Neutrophil (primary cell): ENCODE data around the gene PPIG.

Experiments
- H3K27ac ChIP-seq: fragments of 200-600 bp; sonication (generic); 2 replicates; pipeline ENCODE4 v1.5.1; 2016; ENCODE audit warnings: mild to moderate bottlenecking, moderate library complexity
- H3K27me3 ChIP-seq: fragments of 200-600 bp; sonication (generic); 2 replicates; pipeline ENCODE4 v1.6.0; 2016; ENCODE audit warnings: mild to moderate bottlenecking
- H3K36me3 ChIP-seq: fragments of 200-600 bp; sonication (generic); 2 replicates; pipeline ENCODE4 v1.5.1; 2017
- H3K4me1 ChIP-seq, 2 experiments: fragments of 200-600 bp in 1 of 2; sonication (generic) in 1 of 2; 1 replicate in 1 of 2; 2 replicates in 1 of 2; pipeline versions ENCODE4 v1.5.1 to v1.6.1; 2013 to 2016; ENCODE audit warnings: low read depth in 1 of 2, low read length in 1 of 2, mild to moderate bottlenecking in 1 of 2, moderate library complexity in 1 of 2; ENCODE audit not compliant: control insufficient read depth in 1 of 2, insufficient read depth in 1 of 2
- H3K4me3 ChIP-seq, 2 experiments: fragments of 200-600 bp in 1 of 2; sonication (generic) in 1 of 2; 1 replicate in 1 of 2; 2 replicates in 1 of 2; pipeline ENCODE4 v1.5.1; 2013 to 2016; ENCODE audit warnings: low read depth in 1 of 2, low read length in 1 of 2, mild to moderate bottlenecking in 1 of 2, moderate library complexity in 1 of 2
- H3K9me3 ChIP-seq: fragments of 200-600 bp; sonication (generic); 2 replicates; pipeline ENCODE4 v1.5.1; 2016
- TF ChIP-seq, protein P1 (sequence below): fragments of 200-600 bp; sonication (generic); IDR thresholded peaks from 2 replicates; pipeline ENCODE4 v1.5.1; 2016; ENCODE audit warnings: antibody characterized with exemption

Gene PPIG

DNA sequence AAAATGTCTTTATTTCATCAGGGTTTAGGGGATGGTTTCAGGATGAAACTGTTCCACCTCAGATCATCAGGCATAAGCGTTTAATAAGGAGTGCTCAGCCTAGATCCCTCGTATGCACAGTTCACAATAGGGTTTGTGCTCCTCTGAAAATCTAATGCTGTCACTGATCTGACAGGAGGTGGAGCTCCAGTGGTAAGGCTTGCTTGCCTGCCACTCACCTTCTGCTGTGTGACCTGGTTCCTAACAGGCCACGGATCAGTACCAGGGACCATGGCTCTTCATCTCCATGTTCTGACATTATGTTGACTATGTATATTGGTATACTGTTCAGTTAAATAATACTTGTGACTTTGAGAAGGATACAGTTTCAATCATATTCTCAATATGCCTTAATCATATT lies 41.6 kb downstream of the PPIG start:
- no peaks in the 10 kb centered on the region for H3K27me3 ChIP-seq
- H3K9me3 ChIP-seq, result no peaks in the 10 kb centered on the region
- peaks cover 59% of the 10 kb centered on the region for H3K36me3 ChIP-seq

DNA sequence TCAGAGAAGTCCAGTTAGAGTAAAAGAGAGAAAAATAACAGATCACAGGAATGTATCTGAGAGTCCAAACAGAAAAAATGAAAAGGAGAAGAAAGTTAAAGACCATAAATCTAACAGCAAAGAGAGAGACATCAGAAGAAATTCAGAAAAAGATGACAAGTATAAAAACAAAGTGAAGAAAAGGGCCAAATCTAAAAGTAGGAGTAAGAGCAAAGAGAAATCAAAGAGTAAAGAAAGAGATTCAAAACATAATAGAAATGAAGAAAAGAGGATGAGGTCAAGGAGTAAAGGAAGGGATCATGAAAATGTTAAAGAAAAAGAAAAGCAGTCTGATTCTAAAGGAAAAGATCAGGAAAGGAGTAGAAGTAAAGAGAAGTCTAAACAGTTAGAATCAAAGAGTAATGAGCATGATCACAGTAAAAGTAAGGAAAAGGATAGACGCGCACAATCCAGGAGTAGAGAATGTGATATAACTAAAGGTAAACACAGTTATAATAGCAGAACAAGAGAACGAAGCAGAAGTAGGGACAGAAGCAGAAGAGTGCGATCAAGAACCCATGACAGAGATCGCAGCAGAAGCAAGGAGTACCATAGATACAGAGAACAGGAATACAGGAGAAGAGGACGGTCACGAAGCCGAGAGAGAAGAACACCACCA lies 52.4 kb downstream of the PPIG start:
- H3K4me1 ChIP-seq, result no peaks in the 10 kb centered on the region
- H3K36me3 ChIP-seq, result peaks cover 73% of the 10 kb centered on the region
- no peaks in the 10 kb centered on the region for H3K9me3 ChIP-seq
- H3K4me3 ChIP-seq, result no peak overlapping the region
- TF ChIP-seq, protein P1, sequence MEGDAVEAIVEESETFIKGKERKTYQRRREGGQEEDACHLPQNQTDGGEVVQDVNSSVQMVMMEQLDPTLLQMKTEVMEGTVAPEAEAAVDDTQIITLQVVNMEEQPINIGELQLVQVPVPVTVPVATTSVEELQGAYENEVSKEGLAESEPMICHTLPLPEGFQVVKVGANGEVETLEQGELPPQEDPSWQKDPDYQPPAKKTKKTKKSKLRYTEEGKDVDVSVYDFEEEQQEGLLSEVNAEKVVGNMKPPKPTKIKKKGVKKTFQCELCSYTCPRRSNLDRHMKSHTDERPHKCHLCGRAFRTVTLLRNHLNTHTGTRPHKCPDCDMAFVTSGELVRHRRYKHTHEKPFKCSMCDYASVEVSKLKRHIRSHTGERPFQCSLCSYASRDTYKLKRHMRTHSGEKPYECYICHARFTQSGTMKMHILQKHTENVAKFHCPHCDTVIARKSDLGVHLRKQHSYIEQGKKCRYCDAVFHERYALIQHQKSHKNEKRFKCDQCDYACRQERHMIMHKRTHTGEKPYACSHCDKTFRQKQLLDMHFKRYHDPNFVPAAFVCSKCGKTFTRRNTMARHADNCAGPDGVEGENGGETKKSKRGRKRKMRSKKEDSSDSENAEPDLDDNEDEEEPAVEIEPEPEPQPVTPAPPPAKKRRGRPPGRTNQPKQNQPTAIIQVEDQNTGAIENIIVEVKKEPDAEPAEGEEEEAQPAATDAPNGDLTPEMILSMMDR, result no peak
- no peak overlapping the region for H3K27ac ChIP-seq
- H3K27me3 ChIP-seq, result no peaks in the 10 kb centered on the region

More for the DNA sequence above, 41.6 kb downstream of the PPIG start:
- H3K4me3 ChIP-seq, result no peak overlapping the region
- no peak overlapping the region for H3K27ac ChIP-seq
- TF ChIP-seq, protein P1, result no peak
- H3K4me1 ChIP-seq, result no peaks in the 10 kb centered on the region

DNA sequence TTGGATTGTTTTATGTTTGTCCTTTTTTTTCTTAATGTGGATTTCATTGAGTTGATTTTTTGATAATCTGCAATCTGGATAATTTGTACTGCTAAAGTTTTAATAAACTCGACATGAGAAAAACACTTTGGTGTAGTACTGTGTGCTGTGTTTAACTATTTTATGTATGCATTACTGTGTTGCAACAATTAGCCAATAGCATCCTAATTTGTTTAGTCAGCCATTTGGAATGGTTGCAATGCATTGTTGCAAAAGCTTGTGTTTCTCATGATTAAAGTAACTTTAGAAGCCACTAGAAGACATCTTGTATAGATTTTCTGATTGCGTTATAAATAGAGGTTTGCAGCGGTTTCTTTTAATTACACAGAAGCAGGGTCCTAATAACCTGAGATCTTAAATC lies 53.5 kb downstream of the PPIG start:
- TF ChIP-seq, protein P1, result no peak
- Histone ChIP-seq H3K9me3 (no peaks in the 10 kb centered on the region), H3K4me3 (no peak overlapping the region), H3K4me1 (peaks cover 0 to 5% of the 10 kb centered on the region in 2 experiments), H3K36me3 (peaks cover 62% of the 10 kb centered on the region), H3K27me3 (no peaks in the 10 kb centered on the region), H3K27ac (no peak overlapping the region)

DNA sequence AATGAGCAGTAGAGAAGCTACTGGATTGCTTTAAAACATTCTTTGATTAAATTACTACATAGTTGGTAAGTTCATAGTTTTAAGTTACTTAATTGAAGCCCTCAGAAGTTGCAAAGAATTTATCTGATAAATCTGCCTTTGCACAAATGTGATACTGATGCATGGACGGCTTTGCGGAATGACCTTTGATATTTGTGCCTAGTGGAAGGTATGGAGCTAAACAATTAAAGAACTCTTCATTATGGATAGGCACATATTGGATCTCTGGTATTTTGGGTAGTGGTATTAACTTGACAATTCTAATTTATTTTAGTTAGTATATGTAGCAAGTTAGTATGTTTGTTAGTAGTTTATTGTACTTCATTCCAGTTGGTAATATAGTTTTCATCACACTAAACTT lies 56.0 kb downstream of the PPIG start:
- Histone ChIP-seq H3K27me3 (no peaks in the 10 kb centered on the region), H3K4me3 (no peak overlapping the region), H3K27ac (no peak overlapping the region), H3K9me3 (no peaks in the 10 kb centered on the region), H3K4me1 (peaks cover 0 to 6% of the 10 kb centered on the region in 2 experiments), H3K36me3 (peaks cover 38% of the 10 kb centered on the region)
- TF ChIP-seq, protein P1, result no peak

DNA sequence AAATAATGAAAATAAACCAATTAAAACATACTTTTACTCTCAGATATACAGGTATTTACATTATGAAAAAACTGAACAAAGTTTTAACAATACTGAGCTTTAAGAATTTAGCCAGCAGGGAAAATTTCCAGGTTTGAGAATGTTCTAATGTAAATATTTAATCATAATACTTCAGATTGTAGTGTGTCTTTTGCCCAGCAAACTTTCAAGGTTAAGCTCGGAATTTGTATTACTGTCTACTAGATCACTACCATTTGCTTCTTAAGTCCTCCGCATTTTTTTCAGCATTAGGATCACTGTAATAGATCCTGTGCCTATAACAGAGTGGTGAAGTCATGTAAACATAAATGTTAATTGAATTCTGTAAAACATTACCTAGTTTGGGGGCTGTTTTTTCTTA lies 57.3 kb downstream of the PPIG start:
- TF ChIP-seq, protein P1, result no peak
- peaks cover 24% of the 10 kb centered on the region for H3K36me3 ChIP-seq
- H3K27ac ChIP-seq, result no peak overlapping the region
- no peaks in the 10 kb centered on the region for H3K27me3 ChIP-seq
- H3K9me3 ChIP-seq, result no peaks in the 10 kb centered on the region
- H3K4me1 ChIP-seq, result peaks cover 0 to 6% of the 10 kb centered on the region in 2 experiments
- no peak overlapping the region for H3K4me3 ChIP-seq
